K562 (cell line): ENCODE data around the gene ZMIZ1. TPM values are rescaled to one million over a fixed set of nuclear protein-coding genes. Genes with fewer than 3 reads are reported as not detected.

Experiments
- ATF1 ChIP-seq, 2 experiments: fragments of 450-650 bp in 1 of 2; IDR thresholded peaks; 2 replicates each; pipeline ENCODE4 v1.6.1; 2016; ENCODE audit warnings: missing compliant biosample characterization in 1 of 2, missing genetic modification characterization in 1 of 2
- CEBPB ChIP-seq: fragments of 450-650 bp; IDR thresholded peaks from 2 replicates; pipeline ENCODE4 v1.6.1; 2016; ENCODE audit warnings: missing genetic modification characterization, missing compliant biosample characterization
- RCOR1 ChIP-seq, 2 experiments: IDR thresholded peaks; 2 replicates each; pipeline ENCODE4 v1.6.1; 2012; ENCODE audit warnings: low read depth in 2 of 2, low read length in 2 of 2, borderline replicate concordance in 1 of 2, improper control_type of control experiment in 1 of 2
- RFX5 ChIP-seq: IDR thresholded peaks from 2 replicates; pipeline ENCODE4 v1.6.1; 2011; ENCODE audit warnings: low read depth, mild to moderate bottlenecking, improper control_type of control experiment, low read length
- RUNX1 ChIP-seq: sonication (generic); IDR thresholded peaks from 2 replicates; pipeline ENCODE4 v1.6.1; 2016; ENCODE audit warnings: antibody characterized with exemption, low read depth
- SMARCE1 ChIP-seq: fragments of 450-650 bp; IDR thresholded peaks from 2 replicates; pipeline ENCODE4 v1.7.1; 2016; ENCODE audit warnings: mild to moderate bottlenecking
- TAF1 ChIP-seq: IDR thresholded peaks from 2 replicates; pipeline ENCODE4 v1.6.1; 2011; ENCODE audit warnings: mild to moderate bottlenecking, low read length, moderate library complexity; ENCODE audit not compliant: insufficient read depth, control insufficient read depth, severe bottlenecking; ENCODE audit errors: extremely low read depth
- polyA plus RNA-seq, 8 experiments: library from polyadenylated mRNA; depleted of rRNA in 4 of 8; stranded (reverse) in 5 of 8; unstranded in 3 of 8; fragments of >200 nt; fragmentation: Nextera tagmentation in 2 of 8; fragmentation: Illumina TruSeq in 1 of 8; extraction: Ambion mirVana in 2 of 8; extraction: Trizol in 1 of 8; gene quantifications; 2 replicates each; pipeline versions ENCODE4 v1.2.1 to v1.2.3, GENCODE V29; 2011 to 2014; ENCODE audit warnings: inconsistent platforms in 1 of 8, missing spikeins in 1 of 8
- total RNA-seq, 7 experiments: library from RNA; depleted of rRNA in 6 of 7; stranded (reverse); fragments of >200 nt in 6 of 7; fragmentation: Illumina TruSeq in 2 of 7; extraction: Trizol in 2 of 7; gene quantifications; 2 replicates each; pipeline versions ENCODE4 v1.2.1 to v1.2.3, GENCODE V29; 2011 to 2021; ENCODE audit warnings: low replicate concordance in 1 of 7
- TF ChIP-seq, protein P1 (sequence below), 2 experiments: fragments of 450-650 bp; IDR thresholded peaks; 2 replicates each; pipeline ENCODE4 v1.6.1; 2016
- TF ChIP-seq, protein P2 (sequence below): fragments of 250-450 bp; sonication (Bioruptor Pico); IDR thresholded peaks from 2 replicates; pipeline ENCODE4 v1.8.0; 2022; ENCODE audit warnings: moderate library complexity, mild to moderate bottlenecking, inconsistent platforms
- TF ChIP-seq, protein P3 (sequence below): fragments of 450-650 bp; IDR thresholded peaks from 2 replicates; pipeline ENCODE4 v1.6.1; 2016
- TF ChIP-seq, protein P4 (sequence below), 2 experiments: fragments of 150-350 bp in 1 of 2; IDR thresholded peaks; 2 replicates each; pipeline ENCODE4 v1.6.1; 2012 to 2016; ENCODE audit warnings: low read depth in 2 of 2, low read length in 2 of 2, mild to moderate bottlenecking in 1 of 2, moderate library complexity in 1 of 2
- TF ChIP-seq, protein P5 (sequence below), 2 experiments: IDR thresholded peaks; 2 replicates each; pipeline ENCODE4 v1.6.1; 2011; ENCODE audit warnings: borderline replicate concordance in 1 of 2, control low read depth in 1 of 2, low read depth in 1 of 2, low read length in 1 of 2, mild to moderate bottlenecking in 1 of 2, mixed read lengths in 1 of 2, moderate library complexity in 1 of 2; ENCODE audit not compliant: insufficient read depth in 1 of 2, insufficient read length in 1 of 2, poor library complexity in 1 of 2, severe bottlenecking in 1 of 2; ENCODE audit errors: extremely low read depth in 1 of 2

ZMIZ1 gene
- total and polyA plus RNA-seq, 9 of the 15 experiments (the other 6 are each of a cell fraction or from before 2014, with no cell fraction given): 1.0 to 37.3 (median 4.3) TPM

DNA sequence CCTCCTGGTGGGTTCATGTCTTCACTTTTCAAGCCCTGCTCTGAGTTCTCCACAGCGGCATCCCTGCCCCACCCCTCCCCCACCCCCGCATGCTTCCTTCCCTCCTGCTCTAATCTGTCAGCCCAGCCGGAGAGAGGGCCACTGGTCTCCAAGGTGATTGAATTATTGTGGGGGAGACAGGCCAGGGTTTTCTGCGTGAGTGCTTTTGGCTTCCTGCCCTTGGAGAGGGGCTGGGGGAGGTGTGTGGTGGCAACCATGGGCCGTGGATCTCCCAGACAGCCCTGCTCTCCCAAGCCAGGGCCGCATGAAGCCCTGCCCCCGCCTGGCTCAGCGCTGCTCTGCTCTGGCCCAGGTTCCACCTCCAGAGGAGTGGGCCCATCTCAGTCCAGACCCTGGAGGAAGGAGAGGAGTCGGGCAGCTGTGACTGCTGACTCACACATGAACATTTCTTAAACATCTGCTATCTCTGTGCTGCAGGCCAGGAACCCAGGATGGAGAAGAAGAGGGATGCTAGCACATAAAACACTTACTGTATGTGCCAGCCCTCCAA lies 109.9 kb downstream of the ZMIZ1 start (continued):
- TF ChIP-seq, protein P1, sequence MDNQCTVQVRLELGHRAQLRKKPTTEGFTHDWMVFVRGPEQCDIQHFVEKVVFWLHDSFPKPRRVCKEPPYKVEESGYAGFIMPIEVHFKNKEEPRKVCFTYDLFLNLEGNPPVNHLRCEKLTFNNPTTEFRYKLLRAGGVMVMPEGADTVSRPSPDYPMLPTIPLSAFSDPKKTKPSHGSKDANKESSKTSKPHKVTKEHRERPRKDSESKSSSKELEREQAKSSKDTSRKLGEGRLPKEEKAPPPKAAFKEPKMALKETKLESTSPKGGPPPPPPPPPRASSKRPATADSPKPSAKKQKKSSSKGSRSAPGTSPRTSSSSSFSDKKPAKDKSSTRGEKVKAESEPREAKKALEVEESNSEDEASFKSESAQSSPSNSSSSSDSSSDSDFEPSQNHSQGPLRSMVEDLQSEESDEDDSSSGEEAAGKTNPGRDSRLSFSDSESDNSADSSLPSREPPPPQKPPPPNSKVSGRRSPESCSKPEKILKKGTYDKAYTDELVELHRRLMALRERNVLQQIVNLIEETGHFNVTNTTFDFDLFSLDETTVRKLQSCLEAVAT (IDR thresholded peaks at IDR 0.05): peak in 1 of 2 experiments; percentile 58; a peak in 1 of 4 replicates
- TF ChIP-seq, protein P2, sequence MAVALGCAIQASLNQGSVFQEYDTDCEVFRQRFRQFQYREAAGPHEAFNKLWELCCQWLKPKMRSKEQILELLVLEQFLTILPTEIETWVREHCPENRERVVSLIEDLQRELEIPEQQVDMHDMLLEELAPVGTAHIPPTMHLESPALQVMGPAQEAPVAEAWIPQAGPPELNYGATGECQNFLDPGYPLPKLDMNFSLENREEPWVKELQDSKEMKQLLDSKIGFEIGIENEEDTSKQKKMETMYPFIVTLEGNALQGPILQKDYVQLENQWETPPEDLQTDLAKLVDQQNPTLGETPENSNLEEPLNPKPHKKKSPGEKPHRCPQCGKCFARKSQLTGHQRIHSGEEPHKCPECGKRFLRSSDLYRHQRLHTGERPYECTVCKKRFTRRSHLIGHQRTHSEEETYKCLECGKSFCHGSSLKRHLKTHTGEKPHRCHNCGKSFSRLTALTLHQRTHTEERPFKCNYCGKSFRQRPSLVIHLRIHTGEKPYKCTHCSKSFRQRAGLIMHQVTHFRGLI (CRISPR knock-in tag): peak; percentile 68; the same call in 1 of the 2 replicates
- TF ChIP-seq, protein P3, sequence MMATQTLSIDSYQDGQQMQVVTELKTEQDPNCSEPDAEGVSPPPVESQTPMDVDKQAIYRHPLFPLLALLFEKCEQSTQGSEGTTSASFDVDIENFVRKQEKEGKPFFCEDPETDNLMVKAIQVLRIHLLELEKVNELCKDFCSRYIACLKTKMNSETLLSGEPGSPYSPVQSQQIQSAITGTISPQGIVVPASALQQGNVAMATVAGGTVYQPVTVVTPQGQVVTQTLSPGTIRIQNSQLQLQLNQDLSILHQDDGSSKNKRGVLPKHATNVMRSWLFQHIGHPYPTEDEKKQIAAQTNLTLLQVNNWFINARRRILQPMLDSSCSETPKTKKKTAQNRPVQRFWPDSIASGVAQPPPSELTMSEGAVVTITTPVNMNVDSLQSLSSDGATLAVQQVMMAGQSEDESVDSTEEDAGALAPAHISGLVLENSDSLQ: peak; percentile 90
- TF ChIP-seq ATF1 (CRISPR knock-in tag; IDR thresholded peaks at IDR 0.05) (no peak), ATF1 (tag; IDR thresholded peaks at IDR 0.05) (peak; percentile 80), SMARCE1 (peak; percentile 99), RFX5 (0 out of 2 replicates have a peak, but pooled peaks have one; percentile 10), RCOR1 (IDR thresholded peaks at IDR 0.05; ENCODE audit: borderline replicate concordance in 1 of 2, low read depth in 2 of 2, low read length in 2 of 2) (peak; percentile 72 to 92; a peak in 3 of 4 replicates), RUNX1 (peak; percentile 90), CEBPB (tag) (0 out of 2 replicates have a peak, but pooled peaks have one; percentile 15), TAF1 (peak; percentile 53)
- TF ChIP-seq, protein P4, sequence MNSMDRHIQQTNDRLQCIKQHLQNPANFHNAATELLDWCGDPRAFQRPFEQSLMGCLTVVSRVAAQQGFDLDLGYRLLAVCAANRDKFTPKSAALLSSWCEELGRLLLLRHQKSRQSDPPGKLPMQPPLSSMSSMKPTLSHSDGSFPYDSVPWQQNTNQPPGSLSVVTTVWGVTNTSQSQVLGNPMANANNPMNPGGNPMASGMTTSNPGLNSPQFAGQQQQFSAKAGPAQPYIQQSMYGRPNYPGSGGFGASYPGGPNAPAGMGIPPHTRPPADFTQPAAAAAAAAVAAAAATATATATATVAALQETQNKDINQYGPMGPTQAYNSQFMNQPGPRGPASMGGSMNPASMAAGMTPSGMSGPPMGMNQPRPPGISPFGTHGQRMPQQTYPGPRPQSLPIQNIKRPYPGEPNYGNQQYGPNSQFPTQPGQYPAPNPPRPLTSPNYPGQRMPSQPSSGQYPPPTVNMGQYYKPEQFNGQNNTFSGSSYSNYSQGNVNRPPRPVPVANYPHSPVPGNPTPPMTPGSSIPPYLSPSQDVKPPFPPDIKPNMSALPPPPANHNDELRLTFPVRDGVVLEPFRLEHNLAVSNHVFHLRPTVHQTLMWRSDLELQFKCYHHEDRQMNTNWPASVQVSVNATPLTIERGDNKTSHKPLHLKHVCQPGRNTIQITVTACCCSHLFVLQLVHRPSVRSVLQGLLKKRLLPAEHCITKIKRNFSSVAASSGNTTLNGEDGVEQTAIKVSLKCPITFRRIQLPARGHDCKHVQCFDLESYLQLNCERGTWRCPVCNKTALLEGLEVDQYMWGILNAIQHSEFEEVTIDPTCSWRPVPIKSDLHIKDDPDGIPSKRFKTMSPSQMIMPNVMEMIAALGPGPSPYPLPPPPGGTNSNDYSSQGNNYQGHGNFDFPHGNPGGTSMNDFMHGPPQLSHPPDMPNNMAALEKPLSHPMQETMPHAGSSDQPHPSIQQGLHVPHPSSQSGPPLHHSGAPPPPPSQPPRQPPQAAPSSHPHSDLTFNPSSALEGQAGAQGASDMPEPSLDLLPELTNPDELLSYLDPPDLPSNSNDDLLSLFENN (IDR thresholded peaks at IDR 0.05; ENCODE audit: low read depth in 2 of 2, low read length in 2 of 2): peak in 1 of 2 experiments; percentile 97; a peak in 2 of 4 replicates
- TF ChIP-seq, protein P5, sequence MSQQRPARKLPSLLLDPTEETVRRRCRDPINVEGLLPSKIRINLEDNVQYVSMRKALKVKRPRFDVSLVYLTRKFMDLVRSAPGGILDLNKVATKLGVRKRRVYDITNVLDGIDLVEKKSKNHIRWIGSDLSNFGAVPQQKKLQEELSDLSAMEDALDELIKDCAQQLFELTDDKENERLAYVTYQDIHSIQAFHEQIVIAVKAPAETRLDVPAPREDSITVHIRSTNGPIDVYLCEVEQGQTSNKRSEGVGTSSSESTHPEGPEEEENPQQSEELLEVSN (IDR thresholded peaks at IDR 0.05; ENCODE audit: borderline replicate concordance in 1 of 2, extremely low read depth in 1 of 2, insufficient read depth in 1 of 2, insufficient read length in 1 of 2, low read depth in 1 of 2, low read length in 1 of 2, poor library complexity in 1 of 2, severe bottlenecking in 1 of 2): peak in 1 of 2 experiments; percentile 65
